Panc1 (cell line): ENCODE results near the gene CETP. TPM values are rescaled to one million over a fixed set of nuclear protein-coding genes. Genes with fewer than 3 reads are reported as not detected.

Source experiments
- ATAC-seq: fragments of 200-7000 bp; cut with Tn5 transposase; 2 replicates; pipeline ENCODE4 v1.9.1; 2020; ENCODE audit warnings: mild to moderate bottlenecking, moderate library complexity
- BruUV-seq: library from RNA; stranded (reverse); fragments of 400-500 nt; replicated peaks from 2 replicates; lab custom pipeline; 2021; lab: Mats Ljungman, UMichigan
- CTCF ChIA-PET: fragments of 300-600 bp; sonication (Branson Sonifier 250); formaldehyde crosslinking; loops from one replicate; lab custom pipeline; 2022; ENCODE audit warnings: antibody characterized with exemption; lab: Charles Lee
- POLR2A ChIA-PET: fragments of 300-600 bp; sonication (Branson Sonifier 250); formaldehyde crosslinking; loops from one replicate; lab custom pipeline; 2022; ENCODE audit warnings: antibody characterized with exemption; lab: Charles Lee
- DNase-seq: peaks from one replicate; pipeline ENCODE4 v3.0.0-alpha.2; 2010; ENCODE audit warnings: low read depth, low spot score
- H3K27ac ChIP-seq: 2 replicates; pipeline ENCODE4 v1.5.1; 2011; ENCODE audit warnings: mild to moderate bottlenecking, low read length, inconsistent platforms
- H3K27me3 ChIP-seq: fragments of 200-500 bp; sonication (Bioruptor generic); 2 replicates; pipeline ENCODE4 v1.6.0; 2014; ENCODE audit warnings: low read length, inconsistent platforms; ENCODE audit not compliant: control insufficient read depth, insufficient read depth
- H3K36me3 ChIP-seq: fragments of 200-500 bp; sonication (Bioruptor generic); 2 replicates; pipeline ENCODE4 v1.5.1; 2014; ENCODE audit warnings: inconsistent platforms, mild to moderate bottlenecking, low read length, moderate library complexity; ENCODE audit not compliant: control insufficient read depth, insufficient read depth
- H3K4me1 ChIP-seq: 2 replicates; pipeline ENCODE4 v1.5.1; 2011; ENCODE audit warnings: inconsistent platforms, mild to moderate bottlenecking, low read length, moderate library complexity; ENCODE audit not compliant: control insufficient read depth, insufficient read depth
- H3K4me3 ChIP-seq, 2 experiments: 2 replicates each; pipeline ENCODE4 v1.5.1; 2011 to 2012; ENCODE audit warnings: low read depth in 2 of 2, low read length in 2 of 2, mild to moderate bottlenecking in 2 of 2, inconsistent platforms in 1 of 2, moderate library complexity in 1 of 2
- H3K9me3 ChIP-seq: fragments of 200-500 bp; sonication (Bioruptor generic); 2 replicates; pipeline ENCODE4 v1.5.1; 2014; ENCODE audit warnings: low read depth, mild to moderate bottlenecking, inconsistent platforms, low read length, moderate library complexity; ENCODE audit not compliant: control insufficient read depth, insufficient read depth
- POLR2AphosphoS5 ChIP-seq: IDR thresholded peaks from 2 replicates; pipeline ENCODE4 v1.6.1; 2012; ENCODE audit warnings: mild to moderate bottlenecking, low read depth, low read length, moderate library complexity
- SIN3A ChIP-seq: IDR thresholded peaks from 2 replicates; pipeline ENCODE4 v1.6.1; 2012; ENCODE audit warnings: low read depth, mild to moderate bottlenecking, low read length, moderate library complexity, borderline replicate concordance; ENCODE audit not compliant: insufficient read depth
- TCF7L2 ChIP-seq: IDR thresholded peaks from 2 replicates; pipeline ENCODE4 v1.6.1; 2011; ENCODE audit warnings: mild to moderate bottlenecking, low read depth, low read length, inconsistent platforms
- in situ Hi-C: cut with HindIII; loops from 2 replicates; pipeline ENCODE4 v1.10.0; 2016; ENCODE audit warnings: low sequenced_read_pairs, low pct_unique_long_range_greater_than_20kb
- intact Hi-C: fragments of 100-400 bp; cut with micrococcal nuclease; formaldehyde crosslinking; loops from one replicate; pipeline ENCODE4 v1.10.0; 2022; ENCODE audit not compliant: unreplicated experiment
- total RNA-seq: library from RNA; stranded (reverse); gene quantifications from one replicate; pipeline ENCODE4 v1.2.1, GENCODE V29; 2021; ENCODE audit not compliant: unreplicated experiment
- TF ChIP-seq, protein P1 (sequence below), 2 experiments: IDR thresholded peaks; 2 replicates each; pipeline ENCODE4 v1.6.1; 2011 to 2012; ENCODE audit warnings: low read depth in 2 of 2, control low read depth in 1 of 2, low read length in 1 of 2, mild to moderate bottlenecking in 1 of 2, moderate library complexity in 1 of 2; ENCODE audit not compliant: insufficient read depth in 1 of 2
- TF ChIP-seq, protein P2 (sequence below): fragments of 450-650 bp; IDR thresholded peaks from 2 replicates; pipeline ENCODE4 v1.5.1; 2017; ENCODE audit warnings: mild to moderate bottlenecking

The CETP gene
- total RNA-seq, 1 experiment from 2014 or later = not detected

GRCh38 chr16:56960681-56961281 lies 969 bp upstream of the CETP start:
- POLR2A ChIA-PET = interaction anchor here (0.5 kb wide), 1 partner anchor 30 kb away, joined by 14 read pairs; no protein-coding TSS in a partner anchor
- H3K4me1 ChIP-seq = no peaks in the 10 kb centered on the region
- no peak for DNase-seq
- in situ Hi-C loops (no loop called here), intact Hi-C loops (loop anchor here (10.0 kb wide), 1 partner anchor 84 kb away; no protein-coding TSS in a partner anchor)
- no TSS peak for BruUV-seq
- CTCF ChIA-PET = no interaction called here
- H3K27me3 ChIP-seq = no peaks in the 10 kb centered on the region
- H3K4me3 ChIP-seq = no peak overlapping the region
- H3K36me3 ChIP-seq = no peaks in the 10 kb centered on the region
- no peak for ATAC-seq
- no peaks in the 10 kb centered on the region for H3K9me3 ChIP-seq
- TF ChIP-seq POLR2AphosphoS5 (no peak), TCF7L2 (no peak), SIN3A (no peak)
- TF ChIP-seq, protein P1, sequence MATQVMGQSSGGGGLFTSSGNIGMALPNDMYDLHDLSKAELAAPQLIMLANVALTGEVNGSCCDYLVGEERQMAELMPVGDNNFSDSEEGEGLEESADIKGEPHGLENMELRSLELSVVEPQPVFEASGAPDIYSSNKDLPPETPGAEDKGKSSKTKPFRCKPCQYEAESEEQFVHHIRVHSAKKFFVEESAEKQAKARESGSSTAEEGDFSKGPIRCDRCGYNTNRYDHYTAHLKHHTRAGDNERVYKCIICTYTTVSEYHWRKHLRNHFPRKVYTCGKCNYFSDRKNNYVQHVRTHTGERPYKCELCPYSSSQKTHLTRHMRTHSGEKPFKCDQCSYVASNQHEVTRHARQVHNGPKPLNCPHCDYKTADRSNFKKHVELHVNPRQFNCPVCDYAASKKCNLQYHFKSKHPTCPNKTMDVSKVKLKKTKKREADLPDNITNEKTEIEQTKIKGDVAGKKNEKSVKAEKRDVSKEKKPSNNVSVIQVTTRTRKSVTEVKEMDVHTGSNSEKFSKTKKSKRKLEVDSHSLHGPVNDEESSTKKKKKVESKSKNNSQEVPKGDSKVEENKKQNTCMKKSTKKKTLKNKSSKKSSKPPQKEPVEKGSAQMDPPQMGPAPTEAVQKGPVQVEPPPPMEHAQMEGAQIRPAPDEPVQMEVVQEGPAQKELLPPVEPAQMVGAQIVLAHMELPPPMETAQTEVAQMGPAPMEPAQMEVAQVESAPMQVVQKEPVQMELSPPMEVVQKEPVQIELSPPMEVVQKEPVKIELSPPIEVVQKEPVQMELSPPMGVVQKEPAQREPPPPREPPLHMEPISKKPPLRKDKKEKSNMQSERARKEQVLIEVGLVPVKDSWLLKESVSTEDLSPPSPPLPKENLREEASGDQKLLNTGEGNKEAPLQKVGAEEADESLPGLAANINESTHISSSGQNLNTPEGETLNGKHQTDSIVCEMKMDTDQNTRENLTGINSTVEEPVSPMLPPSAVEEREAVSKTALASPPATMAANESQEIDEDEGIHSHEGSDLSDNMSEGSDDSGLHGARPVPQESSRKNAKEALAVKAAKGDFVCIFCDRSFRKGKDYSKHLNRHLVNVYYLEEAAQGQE (IDR thresholded peaks at IDR 0.05; ENCODE audit: insufficient read depth in 1 of 2, low read depth in 2 of 2, low read length in 1 of 2) = no peak
- TF ChIP-seq, protein P2, sequence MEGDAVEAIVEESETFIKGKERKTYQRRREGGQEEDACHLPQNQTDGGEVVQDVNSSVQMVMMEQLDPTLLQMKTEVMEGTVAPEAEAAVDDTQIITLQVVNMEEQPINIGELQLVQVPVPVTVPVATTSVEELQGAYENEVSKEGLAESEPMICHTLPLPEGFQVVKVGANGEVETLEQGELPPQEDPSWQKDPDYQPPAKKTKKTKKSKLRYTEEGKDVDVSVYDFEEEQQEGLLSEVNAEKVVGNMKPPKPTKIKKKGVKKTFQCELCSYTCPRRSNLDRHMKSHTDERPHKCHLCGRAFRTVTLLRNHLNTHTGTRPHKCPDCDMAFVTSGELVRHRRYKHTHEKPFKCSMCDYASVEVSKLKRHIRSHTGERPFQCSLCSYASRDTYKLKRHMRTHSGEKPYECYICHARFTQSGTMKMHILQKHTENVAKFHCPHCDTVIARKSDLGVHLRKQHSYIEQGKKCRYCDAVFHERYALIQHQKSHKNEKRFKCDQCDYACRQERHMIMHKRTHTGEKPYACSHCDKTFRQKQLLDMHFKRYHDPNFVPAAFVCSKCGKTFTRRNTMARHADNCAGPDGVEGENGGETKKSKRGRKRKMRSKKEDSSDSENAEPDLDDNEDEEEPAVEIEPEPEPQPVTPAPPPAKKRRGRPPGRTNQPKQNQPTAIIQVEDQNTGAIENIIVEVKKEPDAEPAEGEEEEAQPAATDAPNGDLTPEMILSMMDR = no peak
- H3K27ac ChIP-seq = no peak overlapping the region

DNA sequence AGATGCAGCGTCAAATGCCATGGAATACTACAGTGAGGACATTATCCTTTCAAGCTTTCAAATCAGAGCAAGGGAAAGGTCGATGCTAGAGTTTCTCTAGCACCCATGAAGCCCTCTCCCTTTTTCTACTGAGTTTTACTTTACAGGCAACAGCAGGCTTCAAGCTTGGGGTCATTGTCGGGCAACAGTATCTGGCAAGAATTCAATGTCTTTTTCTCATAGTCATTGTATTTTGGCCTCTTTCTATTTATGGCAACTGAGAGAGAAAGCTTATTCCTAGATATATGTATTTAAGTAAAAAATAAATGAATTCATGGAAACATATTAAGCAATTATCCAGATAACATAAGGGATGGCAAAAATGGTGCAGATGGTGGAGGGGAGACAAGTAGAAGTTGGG lies 364 bp upstream of the CETP start:
- H3K9me3 ChIP-seq = no peaks in the 10 kb centered on the region
- DNase-seq = no peak
- ChIA-PET CTCF (no interaction called here), POLR2A (no interaction called here)
- ATAC-seq = no peak
- no peak overlapping the region for H3K4me3 ChIP-seq
- no TSS peak for BruUV-seq
- no peaks in the 10 kb centered on the region for H3K27me3 ChIP-seq
- in situ Hi-C loops (no loop called here), intact Hi-C loops (loop anchor here (10.0 kb wide), 1 partner anchor 83 kb away; no protein-coding TSS in a partner anchor)
- no peak overlapping the region for H3K27ac ChIP-seq
- TF ChIP-seq, protein P1 (IDR thresholded peaks at IDR 0.05; ENCODE audit: insufficient read depth in 1 of 2, low read depth in 2 of 2, low read length in 1 of 2) = no peak
- no peak for TF ChIP-seq POLR2AphosphoS5
- TF ChIP-seq, protein P2 = no peak
- no peak for TF ChIP-seq TCF7L2
- TF ChIP-seq SIN3A = no peak
- H3K4me1 ChIP-seq = no peaks in the 10 kb centered on the region
- no peaks in the 10 kb centered on the region for H3K36me3 ChIP-seq
